C4-2B (cell line): ENCODE data around the gene PPP2R2B.

Source experiments
- CTCF ChIP-seq: fragments of 450-650 bp; conservative IDR thresholded peaks from 2 replicates; pipeline ENCODE4 v1.5.1; 2017; ENCODE audit warnings: mild to moderate bottlenecking
- ZFX ChIP-seq: fragments of 450-650 bp; IDR thresholded peaks from 2 replicates; pipeline ENCODE4 v1.6.1; 2017

- TF ChIP-seq CTCF: no peak
- TF ChIP-seq ZFX: no peak
These were observed 115.7 kb downstream of the PPP2R2B start for GRCh38 chr5:146762830-146763229.
